ENCODE measurements around the gene STRIT1. TPM values are rescaled to one million over a fixed set of nuclear protein-coding genes. Genes with fewer than 3 reads are reported as not detected.
A peak's percentile ranks its signal among the peaks of the same experiment; 100 is the strongest.

The STRIT1 gene
- total and polyA plus RNA-seq, 9 of the 15 experiments (the other 6 are each of a cell fraction or from before 2014, with no cell fraction given), result not detected

GRCh38 chr3:155325263-155325835, 31.9 kb upstream of the STRIT1 start:
- 36% methylated on average over 10 of the region's 10 CpGs for WGBS (ENCODE audit: insufficient coverage, low coverage, missing lambda C conversion rate)
- ATAC-seq, result peak; percentile 70
- H3K4me3 ChIP-seq, result no peak overlapping the region
- no peak for FAIRE-seq
- DNase-seq (ENCODE audit: extremely low read depth in 1 of 4, low spot score in 3 of 4), result peak in 1 of 4 experiments; percentile 54
- no peaks in the 10 kb centered on the region for H3K27me3 ChIP-seq (ENCODE audit: control insufficient read depth in 2 of 2, insufficient read depth in 2 of 2, low read length in 2 of 2)
- no peak overlapping the region for H3K4me2 ChIP-seq (ENCODE audit: insufficient read depth, low read length)
- no peaks in the 10 kb centered on the region for H3K36me3 ChIP-seq (ENCODE audit: control insufficient read depth, insufficient read depth, low read length)
- no peaks in the 10 kb centered on the region for H4K20me1 ChIP-seq (replicated peaks; ENCODE audit: control insufficient read depth, insufficient read depth, low read length)
- H3K9me3 ChIP-seq (replicated peaks; ENCODE audit: control insufficient read depth, insufficient read depth, low read depth, low read length), result no peaks in the 10 kb centered on the region
- no TSS peak for BruUV-seq (replicated peaks)
- POLR2A ChIA-PET, result interaction anchor here (1.0 kb wide), 1 partner anchor 10 kb away, joined by 3 read pairs; no protein-coding TSS in a partner anchor
- no peaks in the 10 kb centered on the region for H3K9me1 ChIP-seq (ENCODE audit: control insufficient read depth, insufficient read depth, low read length)
- no peak overlapping the region; the same call in 2 of the 3 replicates for H3K27ac ChIP-seq (ENCODE audit: extremely low read depth, low read depth, low read length)
- intact Hi-C loops (cut with micrococcal nuclease), result loop anchor here (10.0 kb wide), 1 partner anchor 111 kb away; no protein-coding TSS in a partner anchor
- H3K4me1 ChIP-seq (replicated peaks in 1 of 2; ENCODE audit: control insufficient read depth in 2 of 2, insufficient read depth in 2 of 2, low read length in 2 of 2), result peaks cover 0 to 14% of the 10 kb centered on the region in 2 experiments; a peak in 2 of 5 replicates
- peak overlapping the region; percentile 75 for H2AFZ ChIP-seq (ENCODE audit: low read depth, low read length)
- no peaks in the 10 kb centered on the region for H3K79me2 ChIP-seq (ENCODE audit: control insufficient read depth, insufficient read depth, low read length)
- no peak overlapping the region for H3K9ac ChIP-seq (ENCODE audit: insufficient read depth in 1 of 2, low read depth in 2 of 2, low read length in 2 of 2)
- in situ Hi-C loops (cut with MboI), result no loop called here
- CTCF ChIA-PET (ENCODE audit: low intra/inter-chr PET ratio), result interaction anchor here (1.1 kb wide), 1 partner anchor 567 kb away, joined by 3 read pairs; no protein-coding TSS in a partner anchor
- no peak for TF ChIP-seq PTBP1 (IDR thresholded peaks at IDR 0.05; ENCODE audit: low read depth, low read length)
- TF ChIP-seq TAF7 (tag; IDR thresholded peaks at IDR 0.05), result no peak
- no peak for TF ChIP-seq BRD4 (IDR thresholded peaks at IDR 0.05)
- peak; percentile 37; the same call in 1 of the 2 replicates for TF ChIP-seq GABPA (tag; conservative IDR thresholded peaks at IDR 0.05; ENCODE audit: low read depth)
- TF ChIP-seq HINFP (tag; conservative IDR thresholded peaks at IDR 0.05; ENCODE audit: low read depth), result no peak
- TF ChIP-seq ZKSCAN1 (IDR thresholded peaks at IDR 0.05; ENCODE audit: low read depth, low read length), result no peak
- TF ChIP-seq REST (IDR thresholded peaks at IDR 0.05; ENCODE audit: borderline replicate concordance), result no peak
- TF ChIP-seq REST (CRISPR knock-in tag; IDR thresholded peaks at IDR 0.05; ENCODE audit: low read depth), result no peak
- peak; percentile 25 to 29 (median 26); a peak in 3 of 6 replicates for TF ChIP-seq CTCF (IDR thresholded peaks at IDR 0.05 in 2 of 3, conservative IDR thresholded peaks at IDR 0.05 in 1 of 3; ENCODE audit: insufficient read depth in 2 of 3, low read depth in 1 of 3, low read length in 3 of 3)
